ENCODE results near the gene IDI2. TPM values are rescaled to one million over a fixed set of nuclear protein-coding genes. Genes with fewer than 3 reads are reported as not detected.

Gene IDI2
- total and polyA plus RNA-seq, 2 of the 13 experiments (the other 11 are each of a cell fraction or from before 2014, with no cell fraction given), result not detected

- no peak for TF ChIP-seq ISX (CRISPR knock-in tag; conservative IDR thresholded peaks at IDR 0.05)
- TF ChIP-seq CC2D1A (CRISPR knock-in tag; IDR thresholded peaks at IDR 0.05), result no peak
- no peak for TF ChIP-seq HMGXB3 (CRISPR knock-in tag; IDR thresholded peaks at IDR 0.05; ENCODE audit: borderline replicate concordance)
- TF ChIP-seq ZFAT (CRISPR knock-in tag; conservative IDR thresholded peaks at IDR 0.05), result 0 out of 2 replicates have a peak, but pooled peaks have one; percentile 1
- no peak for TF ChIP-seq PAF1 (CRISPR knock-in tag; IDR thresholded peaks at IDR 0.05)
- peak; percentile 10; the same call in 1 of the 2 replicates for TF ChIP-seq KMT2B (CRISPR knock-in tag; IDR thresholded peaks at IDR 0.05)
- TF ChIP-seq ZNF562 (CRISPR knock-in tag; IDR thresholded peaks at IDR 0.05; ENCODE audit: borderline replicate concordance), result no peak
- no peak; the same call in 1 of the 2 replicates for TF ChIP-seq ZNF564 (CRISPR knock-in tag; IDR thresholded peaks at IDR 0.05)
- no peak for TF ChIP-seq RERE (CRISPR knock-in tag; IDR thresholded peaks at IDR 0.05; ENCODE audit: low read depth)
- TF ChIP-seq NRL (CRISPR knock-in tag; IDR thresholded peaks at IDR 0.05; ENCODE audit: borderline replicate concordance), result no peak
- TF ChIP-seq ZBTB46 (CRISPR knock-in tag; IDR thresholded peaks at IDR 0.05; ENCODE audit: borderline replicate concordance), result no peak
- TF ChIP-seq CEBPG (CRISPR knock-in tag; IDR thresholded peaks at IDR 0.05), result no peak
- no peak for TF ChIP-seq SPEN (CRISPR knock-in tag; IDR thresholded peaks at IDR 0.05; ENCODE audit: low read depth)
- TF ChIP-seq ZNF136 (CRISPR knock-in tag; IDR thresholded peaks at IDR 0.05; ENCODE audit: low read depth), result no peak
- peak; percentile 8; the same call in 1 of the 2 replicates for TF ChIP-seq ZNF556 (CRISPR knock-in tag; IDR thresholded peaks at IDR 0.05; ENCODE audit: borderline replicate concordance)
- no peak for TF ChIP-seq ZNF776 (CRISPR knock-in tag; IDR thresholded peaks at IDR 0.05)
- TF ChIP-seq TAF15 (IDR thresholded peaks at IDR 0.05; ENCODE audit: low read depth, low read length, poor library complexity, severe bottlenecking), result no peak
- no peak for TF ChIP-seq RARA (CRISPR knock-in tag; IDR thresholded peaks at IDR 0.05)
- TF ChIP-seq KAT8 (CRISPR knock-in tag; IDR thresholded peaks at IDR 0.05), result no peak
Measured at GRCh38 chr10:1049425-1049958, 23.8 kb upstream of the IDI2 start (continued).
